HCT116 (cell line): ENCODE measurements around the gene KLHDC4. TPM values are rescaled to one million over a fixed set of nuclear protein-coding genes. Genes with fewer than 3 reads are reported as not detected.

Source experiments
- ATAC-seq: fragments of 200-7000 bp; cut with Tn5 transposase; 2 replicates; pipeline ENCODE4 v1.9.1; 2020; ENCODE audit warnings: mild to moderate bottlenecking, moderate library complexity
- BruUV-seq: library from RNA; stranded (reverse); fragments of 400-500 nt; replicated peaks from 2 replicates; lab custom pipeline; 2021; lab: Mats Ljungman, UMichigan
- CTCF ChIA-PET: fragments of 300-600 bp; sonication (Branson Sonifier 250); formaldehyde crosslinking; loops from one replicate; lab custom pipeline; 2021; ENCODE audit warnings: antibody characterized with exemption; lab: Charles Lee
- POLR2A ChIA-PET: fragments of 300-600, 350-600 bp; sonication (Branson Sonifier 250); formaldehyde crosslinking; loops from one replicate; lab custom pipeline; 2021; ENCODE audit warnings: antibody characterized with exemption; lab: Charles Lee
- RAD21 ChIA-PET, 2 experiments: fragments of 300-600 bp; sonication (Branson Sonifier 250); formaldehyde crosslinking; loops; one replicate each; lab custom pipeline; 2023; ENCODE audit warnings: low total read pairs in 2 of 2; ENCODE audit not compliant: uncharacterized antibody in 2 of 2, unreplicated experiment in 2 of 2, low non-redundant PET in 1 of 2; lab: Charles Lee
- DNase-seq: peaks from one replicate; pipeline ENCODE4 v3.0.0-alpha.2; 2010; ENCODE audit warnings: low read depth, low spot score
- H2AFZ ChIP-seq: fragments of 200-600 bp; shearing (Covaris generic), sonication (generic); 2 replicates; pipeline ENCODE4 v1.6.1; 2017; ENCODE audit warnings: low read depth, mixed run types, mixed read lengths, antibody characterized with exemption, low read length; ENCODE audit not compliant: poor library complexity, severe bottlenecking
- H3K27ac ChIP-seq: 2 replicates; pipeline ENCODE4 v1.5.1; 2012; ENCODE audit warnings: low read depth, low read length
- H3K27me3 ChIP-seq: fragments of 200-600 bp; sonication (generic); 2 replicates; pipeline ENCODE4 v1.6.1; 2016; ENCODE audit warnings: mixed run types, low read length, mixed read lengths; ENCODE audit not compliant: insufficient read depth
- H3K36me3 ChIP-seq, 2 experiments: fragments of 200-500 bp in 1 of 2; fragments of 200-600 bp in 1 of 2; sonication (Bioruptor generic) in 1 of 2; sonication (generic) in 1 of 2; 2 replicates each; pipeline versions ENCODE4 v1.5.1 to v1.6.1; 2014 to 2016; ENCODE audit warnings: low read length in 2 of 2, inconsistent platforms in 1 of 2, mixed read lengths in 1 of 2, mixed run types in 1 of 2; ENCODE audit not compliant: insufficient read depth in 2 of 2, control insufficient read depth in 1 of 2
- H3K4me1 ChIP-seq, 2 experiments: fragments of 200-600 bp in 1 of 2; sonication (generic) in 1 of 2; 2 replicates each; pipeline versions ENCODE4 v1.5.1 to v1.6.1; 2012 to 2017; ENCODE audit warnings: low read length in 2 of 2, inconsistent platforms in 1 of 2, mild to moderate bottlenecking in 1 of 2, mixed read lengths in 1 of 2, mixed run types in 1 of 2, moderate library complexity in 1 of 2; ENCODE audit not compliant: insufficient read depth in 2 of 2, control insufficient read depth in 1 of 2
- H3K4me2 ChIP-seq: fragments of 200-600 bp; sonication (generic); 2 replicates; pipeline ENCODE4 v1.6.1; 2017; ENCODE audit warnings: mixed run types, low read length, mixed read lengths
- H3K4me3 ChIP-seq, 2 experiments: fragments of 200-600 bp in 1 of 2; sonication (generic) in 1 of 2; replicated peaks in 1 of 2; 2 replicates each; pipeline ENCODE4 v1.5.1; 2011 to 2016; ENCODE audit warnings: low read length in 2 of 2, control low read depth in 1 of 2, low read depth in 1 of 2, mild to moderate bottlenecking in 1 of 2, mixed read lengths in 1 of 2, mixed run types in 1 of 2
- H3K79me2 ChIP-seq: fragments of 200-600 bp; sonication (generic); 2 replicates; pipeline ENCODE4 v1.6.1; 2017; ENCODE audit warnings: mild to moderate bottlenecking, mixed run types, low read length, moderate library complexity, mixed read lengths; ENCODE audit not compliant: insufficient read depth
- H3K9ac ChIP-seq: fragments of 200-600 bp; sonication (generic); 2 replicates; pipeline ENCODE4 v1.6.1; 2016; ENCODE audit warnings: low read length, mixed read lengths
- H3K9me2 ChIP-seq: fragments of 200-600 bp; sonication (generic), shearing (Covaris generic); 2 replicates; pipeline ENCODE4 v1.6.1; 2017; ENCODE audit warnings: mixed run types, mild to moderate bottlenecking, moderate library complexity; ENCODE audit not compliant: insufficient read depth
- H3K9me3 ChIP-seq, 2 experiments: fragments of 200-500 bp in 1 of 2; fragments of 200-600 bp in 1 of 2; sonication (Bioruptor generic) in 1 of 2; sonication (generic) in 1 of 2; 2 replicates each; pipeline ENCODE4 v1.6.1; 2014 to 2017; ENCODE audit warnings: low read length in 2 of 2, mixed read lengths in 2 of 2, inconsistent platforms in 1 of 2, low read depth in 1 of 2, mild to moderate bottlenecking in 1 of 2, mixed run types in 1 of 2, moderate library complexity in 1 of 2; ENCODE audit not compliant: control insufficient read depth in 1 of 2, insufficient read depth in 1 of 2
- H4K20me1 ChIP-seq: fragments of 200-600 bp; sonication (generic), shearing (Covaris generic); 2 replicates; pipeline ENCODE4 v1.6.1; 2017; ENCODE audit warnings: mixed run types, mild to moderate bottlenecking, moderate library complexity; ENCODE audit not compliant: insufficient read depth
- CBX3 ChIP-seq: IDR thresholded peaks from 2 replicates; pipeline ENCODE4 v1.6.1; 2012; ENCODE audit warnings: low read depth
- CTCF ChIP-seq, 3 experiments: fragments of 200-600 bp in 1 of 3; sonication (generic) in 1 of 3; IDR thresholded peaks in 2 of 3; conservative IDR thresholded peaks in 1 of 3; 2 replicates each; pipeline ENCODE4 v1.5.1; 2012 to 2017; ENCODE audit warnings: low read depth in 2 of 3, low read length in 2 of 3, antibody characterized with exemption in 1 of 3, borderline replicate concordance in 1 of 3, control low read depth in 1 of 3, mild to moderate bottlenecking in 1 of 3, mixed read lengths in 1 of 3, mixed run types in 1 of 3, moderate library complexity in 1 of 3; ENCODE audit not compliant: insufficient read depth in 1 of 3
- ELF1 ChIP-seq: IDR thresholded peaks from 2 replicates; pipeline ENCODE4 v1.6.1; 2012; ENCODE audit warnings: low read depth, borderline replicate concordance
- EZH2 ChIP-seq: fragments of 200-600 bp; sonication (generic); IDR thresholded peaks from 2 replicates; pipeline ENCODE4 v1.6.1; 2017; ENCODE audit warnings: antibody characterized with exemption, mixed run types
- FOSL1 ChIP-seq: IDR thresholded peaks from 2 replicates; pipeline ENCODE4 v1.6.1; 2012; ENCODE audit warnings: low read depth
- JUND ChIP-seq: IDR thresholded peaks from 2 replicates; pipeline ENCODE4 v1.6.1; 2012
- POLR2A ChIP-seq: IDR thresholded peaks from 2 replicates; pipeline ENCODE4 v1.7.0; 2011; ENCODE audit warnings: borderline replicate concordance; ENCODE audit not compliant: insufficient read depth, insufficient read length; ENCODE audit errors: extremely low read depth
- RAD21 ChIP-seq: IDR thresholded peaks from 2 replicates; pipeline ENCODE4 v1.6.1; 2012; ENCODE audit warnings: low read depth, mild to moderate bottlenecking
- SIN3A ChIP-seq: IDR thresholded peaks from 2 replicates; pipeline ENCODE4 v1.6.1; 2012; ENCODE audit warnings: low read depth
- SP1 ChIP-seq: IDR thresholded peaks from 2 replicates; pipeline ENCODE4 v1.6.1; 2012; ENCODE audit warnings: low read depth
- SRF ChIP-seq: IDR thresholded peaks from 2 replicates; pipeline ENCODE4 v1.6.1; 2012; ENCODE audit warnings: low read depth
- YY1 ChIP-seq: IDR thresholded peaks from 2 replicates; pipeline ENCODE4 v1.6.1; 2011; ENCODE audit warnings: low read length, low read depth, moderate library complexity, mild to moderate bottlenecking; ENCODE audit not compliant: insufficient replicate concordance; ENCODE audit errors: extremely low read depth
- ZBTB33 ChIP-seq: IDR thresholded peaks from 2 replicates; pipeline ENCODE4 v1.6.1; 2011; ENCODE audit warnings: mild to moderate bottlenecking, low read length, moderate library complexity; ENCODE audit not compliant: insufficient replicate concordance; ENCODE audit errors: extremely low read depth
- ZFX ChIP-seq: fragments of 450-650 bp; IDR thresholded peaks from 2 replicates; pipeline ENCODE4 v1.6.1; 2017
- intact Hi-C: fragments of 100-400 bp; cut with micrococcal nuclease; formaldehyde crosslinking; loops from 2 replicates; pipeline ENCODE4 v1.10.0; 2022
- total RNA-seq: library from RNA; stranded (reverse); gene quantifications from one replicate; pipeline ENCODE4 v1.2.1, GENCODE V29; 2021; ENCODE audit not compliant: unreplicated experiment
- TF ChIP-seq, protein P1 (sequence below): IDR thresholded peaks from 2 replicates; pipeline ENCODE4 v1.6.1; 2012

The KLHDC4 gene
- total RNA-seq, 1 experiment from 2014 or later = 107 TPM

- ChIA-PET POLR2A (no interaction called here), RAD21 (no interaction called here), CTCF (no interaction called here)
- no peaks in the 10 kb centered on the region for H3K9me2 ChIP-seq
- no peak overlapping the region for H3K27ac ChIP-seq
- H4K20me1 ChIP-seq = peaks cover 3% of the 10 kb centered on the region; the same call in 1 of the 2 replicates
- no peak overlapping the region for H3K9ac ChIP-seq
- BruUV-seq = no TSS peak
- H3K4me1 ChIP-seq = no peaks in the 10 kb centered on the region
- no peak overlapping the region for H3K4me2 ChIP-seq
- peaks cover 57% of the 10 kb centered on the region; the same call in 1 of the 2 replicates for H3K79me2 ChIP-seq
- ATAC-seq = no peak
- H3K4me3 ChIP-seq = no peak overlapping the region
- peaks cover 3 to 38% of the 10 kb centered on the region in 2 experiments for H3K36me3 ChIP-seq
- no peak for DNase-seq
- no peaks in the 10 kb centered on the region for H3K9me3 ChIP-seq
- TF ChIP-seq EZH2 (no peak), SP1 (no peak), ELF1 (no peak), POLR2A (no peak)
- no peaks in the 10 kb centered on the region for H3K27me3 ChIP-seq
- intact Hi-C loops = no loop called here
- no peak overlapping the region for H2AFZ ChIP-seq
Measured at GRCh38 chr16:87721622-87722585, 43.9 kb downstream of the KLHDC4 start.

- peaks cover 5 to 35% of the 10 kb centered on the region in 2 experiments for H3K36me3 ChIP-seq
- RAD21 ChIA-PET = no interaction called here
Measured at GRCh38 chr16:87720446-87720845, 45.3 kb downstream of the KLHDC4 start.

More at GRCh38 chr16:87720446-87720845, 45.3 kb downstream of the KLHDC4 start:
- DNase-seq = no peak
- Histone ChIP-seq H3K4me2 (no peak overlapping the region), H3K9me3 (no peaks in the 10 kb centered on the region), H3K9me2 (no peaks in the 10 kb centered on the region), H3K9ac (no peak overlapping the region), H4K20me1 (peaks cover 2% of the 10 kb centered on the region; the same call in 1 of the 2 replicates), H3K27ac (no peak overlapping the region), H3K4me1 (no peaks in the 10 kb centered on the region), H2AFZ (no peak overlapping the region), H3K27me3 (no peaks in the 10 kb centered on the region), H3K4me3 (no peak overlapping the region), H3K79me2 (peaks cover 55% of the 10 kb centered on the region; the same call in 1 of the 2 replicates)
- intact Hi-C loops = no loop called here
- POLR2A ChIA-PET = no interaction called here
- ATAC-seq = no peak
- no peak for TF ChIP-seq RAD21
- no peak for TF ChIP-seq FOSL1
- no peak for TF ChIP-seq YY1
- no peak for TF ChIP-seq ZFX
- no peak for TF ChIP-seq CTCF (IDR thresholded peaks at IDR 0.05 in 2 of 3, conservative IDR thresholded peaks at IDR 0.05 in 1 of 3; ENCODE audit: borderline replicate concordance in 1 of 3, insufficient read depth in 1 of 3, low read depth in 2 of 3, low read length in 2 of 3)
- no peak for TF ChIP-seq EZH2
- no peak for TF ChIP-seq POLR2A
- TF ChIP-seq CBX3 = no peak
- TF ChIP-seq, protein P1, sequence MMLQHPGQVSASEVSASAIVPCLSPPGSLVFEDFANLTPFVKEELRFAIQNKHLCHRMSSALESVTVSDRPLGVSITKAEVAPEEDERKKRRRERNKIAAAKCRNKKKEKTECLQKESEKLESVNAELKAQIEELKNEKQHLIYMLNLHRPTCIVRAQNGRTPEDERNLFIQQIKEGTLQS = no peak
- TF ChIP-seq SRF = no peak
- TF ChIP-seq SIN3A = no peak
- no peak for TF ChIP-seq ZBTB33
- TF ChIP-seq JUND = no peak
- CTCF ChIA-PET = no interaction called here
- BruUV-seq = no TSS peak
